Calu3 (cell line): ENCODE results near the gene PTPMT1. TPM values are rescaled to one million over a fixed set of nuclear protein-coding genes. Genes with fewer than 3 reads are reported as not detected.

Experiments
- BruUV-seq: library from RNA; stranded (reverse); fragments of 400-500 nt; replicated peaks from 2 replicates; lab custom pipeline; 2021; lab: Mats Ljungman, UMichigan
- CTCF ChIA-PET: fragments of 300-600 bp; sonication (Branson Sonifier 250); formaldehyde crosslinking; loops from one replicate; lab custom pipeline; 2022; ENCODE audit warnings: antibody characterized with exemption; lab: Charles Lee
- DNase-seq: peaks from one replicate; pipeline ENCODE4 v3.0.0; 2022
- H3K27ac Mint-ChIP-seq: one replicate; pipeline ENCODE4 v1.8.0; 2022; ENCODE audit warnings: mixed read lengths; ENCODE audit not compliant: unreplicated experiment
- H3K27me3 Mint-ChIP-seq: one replicate; pipeline ENCODE4 v1.8.0; 2022; ENCODE audit warnings: mixed read lengths; ENCODE audit not compliant: unreplicated experiment
- H3K36me3 Mint-ChIP-seq: one replicate; pipeline ENCODE4 v1.8.0; 2022; ENCODE audit warnings: mild to moderate bottlenecking, moderate library complexity, mixed read lengths; ENCODE audit not compliant: insufficient read depth, unreplicated experiment
- H3K4me1 Mint-ChIP-seq: one replicate; pipeline ENCODE4 v1.8.0; 2022; ENCODE audit warnings: mild to moderate bottlenecking, low read depth, mixed read lengths; ENCODE audit not compliant: unreplicated experiment
- H3K4me3 Mint-ChIP-seq: one replicate; pipeline ENCODE4 v1.8.0; 2022; ENCODE audit warnings: mild to moderate bottlenecking, low read depth, moderate library complexity, mixed read lengths; ENCODE audit not compliant: unreplicated experiment
- H3K9me3 Mint-ChIP-seq: one replicate; pipeline ENCODE4 v1.8.0; 2022; ENCODE audit warnings: low read depth, mixed read lengths; ENCODE audit not compliant: unreplicated experiment
- CTCF ChIP-seq: fragments of 200-600 bp; IDR thresholded peaks from one replicate; pipeline ENCODE4 v1.8.0; 2022; ENCODE audit warnings: antibody characterized with exemption; ENCODE audit not compliant: unreplicated experiment
- intact Hi-C: fragments of 100-400 bp; cut with micrococcal nuclease; formaldehyde crosslinking; loops from one replicate; pipeline ENCODE4 v1.10.0; 2022; ENCODE audit not compliant: unreplicated experiment
- total RNA-seq: library from RNA; stranded (reverse); gene quantifications from 2 replicates; pipeline ENCODE4 v1.2.3, GENCODE V29; 2022

The PTPMT1 gene
- total RNA-seq, 1 experiment from 2014 or later: 49.7 TPM

- H3K27ac Mint-ChIP-seq: no peak overlapping the region
- H3K36me3 Mint-ChIP-seq: no peaks in the 10 kb centered on the region
- CTCF ChIA-PET: no interaction called here
- peaks cover 34% of the 10 kb centered on the region for H3K27me3 Mint-ChIP-seq
- TF ChIP-seq CTCF: no peak
- BruUV-seq: no TSS peak
- no peaks in the 10 kb centered on the region for H3K9me3 Mint-ChIP-seq
- H3K4me1 Mint-ChIP-seq: no peaks in the 10 kb centered on the region
- no peak for DNase-seq
- H3K4me3 Mint-ChIP-seq: no peak overlapping the region
- intact Hi-C loops: no loop called here
These were observed 24.8 kb downstream of the PTPMT1 start for GRCh38 chr11:47589977-47590861.

GRCh38 chr11:47591764-47592163 is 26.4 kb downstream of the PTPMT1 start:
- peaks cover 47% of the 10 kb centered on the region for H3K27me3 Mint-ChIP-seq
- no peaks in the 10 kb centered on the region for H3K9me3 Mint-ChIP-seq
- H3K27ac Mint-ChIP-seq: no peak overlapping the region
- no peak overlapping the region for H3K4me3 Mint-ChIP-seq
- TF ChIP-seq CTCF: no peak
- H3K36me3 Mint-ChIP-seq: no peaks in the 10 kb centered on the region
- BruUV-seq: no TSS peak
- CTCF ChIA-PET: no interaction called here
- intact Hi-C loops: no loop called here
- no peaks in the 10 kb centered on the region for H3K4me1 Mint-ChIP-seq
- DNase-seq: no peak

- intact Hi-C loops: no loop called here
- no peaks in the 10 kb centered on the region for H3K4me1 Mint-ChIP-seq
- BruUV-seq: no TSS peak
- CTCF ChIA-PET: no interaction called here
- no peaks in the 10 kb centered on the region for H3K9me3 Mint-ChIP-seq
- TF ChIP-seq CTCF: no peak
- no peaks in the 10 kb centered on the region for H3K36me3 Mint-ChIP-seq
- peaks cover 47% of the 10 kb centered on the region for H3K27me3 Mint-ChIP-seq
- H3K4me3 Mint-ChIP-seq: no peak overlapping the region
- no peak for DNase-seq
- no peak overlapping the region for H3K27ac Mint-ChIP-seq
These were observed 26.9 kb downstream of the PTPMT1 start for GRCh38 chr11:47592251-47592650.

- intact Hi-C loops: no loop called here
- H3K27me3 Mint-ChIP-seq: peaks cover 47% of the 10 kb centered on the region
- no peak for TF ChIP-seq CTCF
- no peak overlapping the region for H3K27ac Mint-ChIP-seq
- no TSS peak for BruUV-seq
- no peaks in the 10 kb centered on the region for H3K36me3 Mint-ChIP-seq
- H3K9me3 Mint-ChIP-seq: no peaks in the 10 kb centered on the region
- CTCF ChIA-PET: no interaction called here
- H3K4me3 Mint-ChIP-seq: no peak overlapping the region
- H3K4me1 Mint-ChIP-seq: no peaks in the 10 kb centered on the region
- DNase-seq: no peak
These were observed 27.6 kb downstream of the PTPMT1 start for GRCh38 chr11:47592970-47593369.
